Measurements from ENCODE around the gene PPARA.

- TF ChIP-seq CTCF (IDR thresholded peaks at IDR 0.05; ENCODE audit: insufficient read depth, low read length) (no peak), POLR2AphosphoS5 (IDR thresholded peaks at IDR 0.05; ENCODE audit: low read depth) (no peak), GABPA (IDR thresholded peaks at IDR 0.05; ENCODE audit: low read depth) (no peak)
Observed at GRCh38 chr22:46185283-46185682, 35.0 kb downstream of the PPARA start.
